HK-2 (cell line): ENCODE results near the gene WDTC1.

Source experiments
- DNase-seq: peaks from one replicate; pipeline ENCODE4 v3.0.0-alpha.2; 2018; ENCODE audit not compliant: unreplicated experiment

Gene WDTC1

GRCh38 chr1:27356277-27356618, 121.8 kb downstream of the WDTC1 start:
- DNase-seq = no peak

GRCh38 chr1:27356619-27357280, 122.3 kb downstream of the WDTC1 start:
- DNase-seq = no peak

- DNase-seq = peak; percentile 55
These were observed 123.0 kb downstream of the WDTC1 start for GRCh38 chr1:27357281-27358037.
